ENCODE measurements around the gene METTL26.
"Not testable (repeated sequence)": the region's sequence is repeated elsewhere in the genome, so short reads cannot be mapped to it uniquely, and the experiment has no call there.

The METTL26 gene

DNA sequence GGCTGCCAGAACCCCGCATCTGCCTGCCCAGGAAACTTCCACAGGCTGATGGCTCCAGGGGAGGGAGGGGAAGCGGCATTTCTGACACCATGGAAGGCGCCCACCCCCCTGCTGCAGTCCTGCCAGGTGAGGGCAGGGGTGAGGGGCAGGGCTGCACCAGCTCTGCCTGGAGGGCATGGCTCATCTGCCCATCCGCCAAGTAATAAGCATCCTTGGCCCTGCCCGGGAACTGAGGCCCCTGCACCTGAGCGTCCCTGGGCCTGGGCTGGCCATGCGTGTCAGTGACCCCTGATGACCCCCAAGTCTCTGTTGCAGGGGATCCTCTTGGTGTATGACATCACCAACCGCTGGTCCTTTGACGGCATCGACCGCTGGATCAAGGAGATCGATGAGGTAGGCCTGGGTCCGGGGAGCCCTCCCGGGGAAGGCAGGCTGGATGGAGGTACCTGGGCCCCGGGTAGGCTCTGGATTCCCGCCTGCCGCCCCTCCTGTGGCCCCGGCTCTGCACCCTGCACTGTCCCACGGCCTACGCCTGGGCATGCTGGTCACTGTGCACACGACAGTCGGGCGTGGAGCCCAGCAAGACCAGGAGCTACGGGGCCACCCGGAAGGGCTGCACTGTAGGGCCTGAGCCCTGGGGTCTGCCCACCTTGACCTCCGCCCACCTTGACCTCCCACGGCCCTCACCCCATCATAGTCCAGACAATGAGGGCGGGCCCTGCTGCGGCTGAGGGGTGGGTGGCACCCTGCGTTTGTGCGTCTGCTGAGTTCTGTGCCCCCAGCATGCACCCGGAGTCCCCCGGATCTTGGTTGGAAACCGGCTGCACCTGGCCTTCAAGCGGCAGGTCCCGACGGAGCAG is 10.8 kb downstream of the METTL26 start:
- DNase-seq (ENCODE audit: low spot score) = no peak

DNA sequence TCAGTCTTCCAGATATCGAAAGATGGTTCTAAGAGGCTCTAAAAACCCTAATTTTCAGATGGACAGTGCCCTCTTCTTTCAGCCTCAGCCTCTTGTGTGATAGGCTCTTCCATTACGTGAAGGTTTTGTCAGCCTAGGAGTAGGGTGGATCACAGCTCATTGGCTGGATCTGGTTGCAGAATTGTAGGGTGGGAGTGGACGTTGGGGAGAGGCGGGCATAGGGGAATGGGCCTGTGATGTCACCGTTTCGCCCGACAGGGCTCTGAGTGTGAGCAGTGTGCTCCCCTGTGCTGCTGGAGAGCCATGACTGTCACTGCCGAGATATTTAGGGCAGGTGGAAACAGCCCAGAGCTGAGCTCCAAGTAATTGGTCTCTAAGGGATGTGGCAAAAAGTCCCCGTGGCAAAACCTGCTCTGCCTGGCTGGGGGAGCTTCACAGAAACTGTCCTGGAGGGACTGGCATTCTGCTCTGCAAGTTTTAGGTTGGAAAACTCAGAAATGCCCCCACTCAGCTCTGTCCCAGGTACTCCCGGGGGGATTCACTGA is 11.5 kb downstream of the METTL26 start:
- peak; percentile 57 for DNase-seq (ENCODE audit: low spot score)

DNA sequence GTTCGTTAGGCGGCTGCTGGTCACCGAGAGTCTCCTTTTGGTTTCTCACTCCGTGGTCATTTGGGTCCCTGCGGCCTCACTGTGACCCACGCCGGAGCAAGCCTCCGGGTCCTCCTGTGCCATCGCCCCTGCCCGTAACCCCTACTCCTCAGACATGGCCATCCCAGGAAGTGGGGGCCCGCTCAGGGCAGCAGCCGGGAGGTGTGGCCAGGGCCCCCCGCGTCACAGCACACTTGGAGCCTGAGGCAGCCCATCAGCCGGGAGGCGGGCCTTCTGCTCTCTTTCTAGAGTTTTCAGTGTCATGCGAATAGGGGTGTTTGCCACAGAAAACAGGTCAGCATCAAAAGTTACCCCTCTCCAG is 13.2 kb downstream of the METTL26 start:
- DNase-seq (ENCODE audit: low spot score) = no peak

DNA sequence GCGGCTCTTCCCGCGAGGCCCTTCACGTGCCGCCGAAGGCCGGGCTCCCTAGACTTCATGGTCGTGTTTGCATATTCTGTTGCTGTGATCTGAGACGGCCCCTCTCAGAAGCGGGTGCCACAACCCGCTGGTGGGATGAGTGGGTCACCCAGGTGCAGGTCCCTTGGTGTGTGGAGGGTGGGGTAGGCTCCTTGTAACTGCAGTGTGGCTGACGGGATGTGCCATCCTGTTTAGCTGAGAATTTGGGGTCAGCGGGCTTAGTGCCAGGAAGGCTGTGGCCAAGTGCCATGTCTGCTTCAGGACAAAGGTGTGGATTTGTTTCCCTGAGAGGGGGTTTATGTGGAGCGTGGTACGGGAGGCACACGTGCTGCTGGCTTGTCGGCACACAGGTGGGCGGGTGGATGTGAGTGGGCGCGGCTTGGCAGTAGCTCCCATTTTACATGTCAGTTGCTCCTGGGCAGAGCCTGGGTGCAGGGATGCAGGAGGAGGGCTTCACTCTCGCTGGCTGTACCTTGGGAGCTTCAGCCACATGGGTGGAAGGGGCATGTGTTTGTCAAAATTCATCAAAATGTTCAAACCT is 14.5 kb downstream of the METTL26 start:
- peak; percentile 82 for DNase-seq (ENCODE audit: low spot score)

DNA sequence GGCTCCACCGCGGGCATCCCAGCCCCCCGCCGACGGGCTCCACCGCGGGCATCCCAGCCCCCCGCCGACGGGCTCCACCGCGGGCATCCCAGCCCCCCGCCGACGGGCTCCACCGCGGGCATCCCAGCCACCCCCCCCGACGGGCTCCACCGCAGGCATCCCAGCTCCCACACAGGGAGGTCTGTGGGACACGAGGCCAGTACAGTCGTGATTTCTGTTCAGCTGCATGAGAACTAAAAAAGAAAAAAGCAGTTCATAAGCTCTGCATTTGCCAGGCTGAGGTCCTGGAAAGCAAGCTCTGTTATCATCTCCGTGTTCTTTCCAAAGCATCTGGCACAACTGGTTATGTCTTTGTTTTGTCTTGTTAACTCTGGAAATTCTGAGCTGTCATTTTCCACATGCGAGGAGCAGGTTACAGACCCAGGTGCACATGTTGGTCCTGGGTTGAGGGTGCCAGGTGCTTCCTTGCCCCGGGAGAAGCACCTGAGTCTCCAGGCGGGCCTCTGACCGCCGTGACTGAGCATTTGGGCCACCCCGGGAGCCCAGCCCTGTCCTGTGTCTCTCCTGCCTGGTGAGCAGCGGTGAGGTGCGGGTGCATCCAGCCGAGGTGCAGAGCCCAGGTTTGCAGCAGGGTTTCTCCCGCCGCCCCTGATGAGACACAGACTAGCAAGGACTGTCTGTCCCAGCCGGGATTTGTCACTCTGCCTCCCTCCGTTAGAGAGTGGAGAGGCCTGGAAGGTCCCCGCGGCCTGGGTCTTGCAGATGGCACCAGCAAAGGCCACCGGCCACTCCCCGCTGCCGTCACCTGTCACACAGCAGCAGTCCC is 15.2 kb downstream of the METTL26 start:
- no peak for DNase-seq (ENCODE audit: low spot score)

DNA sequence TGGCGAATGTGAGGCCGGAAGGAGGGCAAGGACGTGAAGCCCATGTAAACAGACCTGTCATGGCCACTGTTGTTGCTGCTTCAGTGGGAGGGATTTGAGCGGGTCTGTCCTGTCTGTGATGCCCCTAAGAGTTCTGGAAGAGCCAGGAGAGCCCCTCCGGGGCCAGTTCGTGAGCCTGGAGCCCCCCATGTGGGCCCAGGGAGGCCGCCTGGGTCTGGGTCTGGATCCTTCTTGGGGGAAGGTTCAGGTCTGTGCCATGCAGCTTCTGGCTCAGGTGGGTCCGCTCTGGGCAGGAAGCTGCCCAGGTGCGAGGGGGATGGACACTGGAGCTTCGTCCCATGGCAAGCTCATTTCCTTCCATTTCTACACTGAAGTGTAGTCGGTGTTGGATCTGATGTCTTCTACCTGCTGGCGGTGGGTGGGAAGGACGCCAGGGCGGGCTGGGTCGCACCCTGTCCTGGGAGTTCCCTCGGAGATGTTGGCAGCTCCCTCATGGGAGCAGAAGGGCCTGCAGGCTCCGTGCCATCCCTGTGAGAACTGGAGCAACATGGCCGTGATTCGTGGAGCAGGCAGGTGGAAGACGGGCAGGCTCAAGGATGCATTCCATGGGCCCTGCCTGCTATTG is 16.5 kb downstream of the METTL26 start:
- DNase-seq (ENCODE audit: low spot score) = peak; percentile 90

DNA sequence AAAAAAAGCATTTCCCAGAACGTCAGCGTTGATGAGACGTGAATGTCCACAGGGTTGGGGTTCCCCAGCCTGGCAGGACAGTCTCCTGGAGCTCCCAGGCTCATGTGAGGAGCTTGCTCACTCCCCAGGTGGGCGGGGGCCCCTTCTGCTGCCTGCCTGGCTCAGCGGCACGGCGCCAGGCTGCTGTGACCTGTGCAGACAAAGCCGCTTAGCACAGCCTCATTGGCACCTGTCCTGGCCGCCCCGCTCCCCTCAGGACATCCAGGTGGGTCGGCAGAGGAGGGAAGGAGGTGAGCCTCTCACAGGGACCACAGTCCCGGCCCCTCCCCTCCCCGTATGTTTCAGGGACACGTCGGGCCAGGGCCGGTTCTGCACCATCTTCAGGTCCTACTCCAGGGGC is 18.2 kb downstream of the METTL26 start:
- no peak for DNase-seq (ENCODE audit: low spot score)

DNA sequence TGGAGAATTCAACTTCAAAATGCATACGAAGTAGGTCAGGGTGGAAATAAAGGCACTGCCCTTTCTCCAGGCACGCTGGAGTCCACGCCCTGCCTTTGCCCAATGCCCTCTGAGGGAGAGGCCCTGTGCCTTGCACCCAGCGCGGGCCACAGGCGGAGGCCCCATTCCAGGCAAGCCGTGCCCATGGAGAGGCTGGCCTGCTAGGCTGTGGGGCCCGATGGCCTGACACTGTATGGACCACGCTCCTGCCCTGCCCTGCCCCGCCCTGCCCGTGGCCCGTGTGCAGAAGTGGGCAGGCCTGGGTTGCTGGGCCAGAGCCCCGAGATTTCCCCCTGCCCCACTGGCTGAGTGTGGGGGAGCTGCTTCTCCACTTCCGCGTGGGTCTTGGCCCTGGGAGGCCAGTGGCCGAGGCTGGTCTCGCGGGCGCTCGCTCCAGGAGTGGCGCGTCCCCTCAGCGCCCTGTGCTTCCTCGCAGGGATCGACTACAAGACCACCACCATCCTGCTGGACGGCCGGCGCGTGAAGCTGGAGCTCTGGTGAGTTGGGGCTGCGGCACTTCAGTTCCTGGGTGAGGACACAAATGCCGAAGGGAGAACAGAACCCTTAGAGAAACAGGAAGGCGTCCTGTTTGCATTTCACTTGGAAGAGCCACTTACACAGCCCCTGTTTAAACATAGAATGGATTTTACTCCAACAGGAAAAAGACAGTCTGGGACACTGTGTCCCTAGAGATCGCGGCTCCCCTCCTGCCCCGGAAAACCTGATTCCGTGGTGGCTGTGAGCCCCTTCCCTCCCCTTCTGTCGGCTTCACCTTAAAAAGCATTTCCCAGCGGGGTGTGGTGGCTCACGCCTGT is 19.1 kb downstream of the METTL26 start:
- DNase-seq (ENCODE audit: low spot score) = no peak

DNA sequence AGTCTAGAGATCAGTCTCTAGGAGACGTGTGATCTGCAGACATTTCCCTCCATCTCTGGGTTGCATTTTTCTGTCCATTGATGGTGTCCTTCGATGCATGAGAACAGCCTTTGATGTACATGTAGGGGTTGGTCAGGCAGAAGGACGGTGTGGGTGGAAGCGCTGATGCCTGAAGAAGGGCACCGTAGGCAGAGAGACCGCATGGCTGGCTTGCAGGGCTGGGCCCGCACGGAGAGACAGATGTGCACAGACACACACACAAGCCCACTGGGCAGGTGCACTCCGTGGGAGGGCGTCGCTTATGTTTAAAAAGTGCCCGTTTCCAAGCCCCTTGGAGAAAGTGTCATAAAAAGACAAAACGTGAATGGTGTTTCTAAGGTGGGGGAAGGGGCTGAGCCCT is 21.0 kb downstream of the METTL26 start:
- no peak for DNase-seq (ENCODE audit: low spot score)

DNA sequence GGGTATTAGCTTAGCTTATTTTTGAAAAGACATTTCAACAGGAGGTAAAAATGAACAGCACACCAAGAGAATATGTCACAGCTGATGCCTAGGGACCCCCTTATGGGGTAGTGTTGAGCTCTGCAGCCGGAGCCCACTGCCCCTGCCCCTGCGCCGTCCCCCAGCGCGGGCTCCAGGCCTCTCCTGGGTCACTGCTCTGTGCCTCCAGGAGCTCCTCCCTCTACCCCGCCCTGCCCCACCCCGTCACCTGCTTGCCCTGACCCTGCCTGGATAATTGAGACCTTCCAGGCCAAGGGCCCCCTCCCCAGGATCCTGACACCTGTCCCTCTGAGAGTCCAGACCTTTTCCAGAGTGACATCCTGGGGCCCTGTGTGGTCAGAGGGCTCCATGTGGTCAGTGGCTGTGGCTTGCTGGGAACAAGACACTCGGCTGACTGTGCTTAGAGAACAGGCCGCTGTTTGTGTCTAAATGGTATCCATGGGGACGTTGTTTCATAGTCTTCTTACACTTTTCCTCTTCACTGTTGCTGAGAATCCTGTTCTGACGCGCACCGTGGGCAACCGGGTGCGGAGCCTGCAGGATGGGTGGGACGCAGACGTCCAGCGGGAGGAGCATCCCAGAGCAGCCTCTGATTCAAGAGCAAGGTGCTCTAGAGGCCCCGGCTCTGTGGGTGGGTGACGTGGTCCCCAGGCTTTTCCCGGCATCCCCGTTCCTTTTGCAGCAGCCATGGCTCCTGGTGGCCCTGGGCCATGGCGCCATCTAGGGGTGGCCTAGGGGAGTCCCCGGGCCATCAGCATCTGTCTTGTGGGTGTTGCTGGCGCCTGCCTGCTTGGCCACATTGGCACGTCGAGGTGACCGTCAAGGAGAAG is 25.4 kb downstream of the METTL26 start:
- DNase-seq (ENCODE audit: low spot score) = peak; percentile 69

DNA sequence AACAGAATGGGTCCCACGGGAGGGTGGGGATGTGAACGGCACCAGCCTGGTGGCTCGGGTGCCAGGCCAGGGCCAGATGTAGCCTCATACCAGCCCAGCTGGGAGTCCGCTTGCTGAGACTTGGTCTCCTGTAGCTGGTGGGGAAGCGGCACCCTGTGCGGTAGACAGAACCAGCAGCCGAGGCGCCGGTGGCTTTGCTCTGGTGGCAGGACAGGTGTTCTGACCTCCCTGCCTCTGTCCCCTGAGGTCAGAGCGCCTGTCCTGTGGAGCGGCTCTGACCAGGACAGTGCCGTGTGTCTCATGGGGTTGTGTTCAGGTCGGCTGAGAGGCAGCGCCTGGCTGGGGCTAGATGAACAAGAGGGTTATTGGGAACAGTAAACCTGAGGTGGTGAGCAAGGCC is 26.1 kb downstream of the METTL26 start:
- DNase-seq (ENCODE audit: low spot score) = no peak

DNA sequence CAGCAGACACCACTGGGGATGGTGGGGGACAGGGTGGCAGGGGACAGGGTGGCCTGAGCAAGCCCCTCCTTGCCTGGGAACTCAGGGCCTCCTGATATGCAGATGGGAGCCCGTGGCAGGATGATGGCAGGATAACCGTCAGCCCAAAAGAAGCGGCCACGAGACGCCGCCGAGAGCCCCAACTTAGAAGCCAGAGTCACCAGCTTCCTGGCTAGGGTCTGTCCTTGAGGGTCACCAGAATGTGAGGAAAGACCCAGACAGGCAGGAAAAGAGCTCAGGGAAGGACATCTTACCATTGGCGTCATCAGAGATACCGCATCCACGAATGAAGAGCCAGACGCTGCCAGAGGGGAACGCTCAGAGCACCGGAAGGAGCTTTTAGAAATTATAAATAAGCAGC is 26.8 kb downstream of the METTL26 start:
- no peak for DNase-seq (ENCODE audit: low spot score)

DNA sequence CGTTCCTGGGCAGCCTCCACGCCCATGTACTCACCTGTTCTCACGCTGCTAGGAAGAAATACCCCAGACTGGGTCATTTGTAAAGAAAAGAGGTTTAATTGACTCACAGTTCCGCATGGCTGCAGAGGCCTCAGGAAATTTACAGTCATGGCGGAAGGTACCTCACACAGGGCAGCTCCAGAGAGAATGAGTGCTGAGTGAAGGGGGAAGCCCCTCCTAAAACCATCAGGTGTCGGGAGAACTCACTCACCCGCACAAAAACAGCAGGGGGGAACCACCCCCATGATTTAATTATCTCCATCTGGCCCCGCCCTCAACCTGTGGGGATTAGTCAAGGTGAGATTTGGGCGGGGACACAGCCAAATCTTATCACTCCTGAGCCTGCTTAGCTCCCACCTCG is 28.1 kb downstream of the METTL26 start:
- no peak for DNase-seq (ENCODE audit: low spot score)

DNA sequence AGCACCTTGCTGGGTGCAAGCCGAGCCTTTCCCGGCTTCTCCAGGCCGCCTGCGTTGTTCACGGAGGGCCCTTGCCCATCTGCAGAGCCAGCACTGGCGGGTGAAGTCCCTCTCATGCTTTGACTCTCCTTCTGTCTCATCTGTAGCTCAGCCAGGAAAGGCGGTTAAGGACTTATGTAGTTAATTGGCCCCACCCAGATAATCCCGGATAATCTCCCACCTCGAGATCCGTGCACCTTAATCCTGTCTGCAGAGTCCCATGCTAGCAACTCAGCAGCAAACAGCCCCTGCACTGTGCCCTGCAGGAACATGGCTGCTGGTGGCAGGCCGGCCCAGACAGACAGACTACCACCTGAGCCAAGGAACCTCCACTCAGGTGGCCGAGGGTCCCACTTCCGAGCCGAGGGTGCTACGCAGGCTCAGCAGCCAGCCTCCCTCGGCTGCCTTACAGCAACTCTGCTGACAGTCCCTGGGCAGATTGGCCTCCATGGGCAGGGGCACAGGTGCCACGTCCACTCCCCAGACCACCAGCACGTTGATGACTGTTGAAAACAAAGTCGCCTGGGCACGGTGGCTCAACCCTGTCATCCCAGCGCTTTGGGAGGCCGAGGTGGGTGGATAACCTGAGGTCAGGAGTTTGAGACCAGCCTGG is 29.3 kb downstream of the METTL26 start:
- DNase-seq (ENCODE audit: low spot score) = peak; percentile 46

DNA sequence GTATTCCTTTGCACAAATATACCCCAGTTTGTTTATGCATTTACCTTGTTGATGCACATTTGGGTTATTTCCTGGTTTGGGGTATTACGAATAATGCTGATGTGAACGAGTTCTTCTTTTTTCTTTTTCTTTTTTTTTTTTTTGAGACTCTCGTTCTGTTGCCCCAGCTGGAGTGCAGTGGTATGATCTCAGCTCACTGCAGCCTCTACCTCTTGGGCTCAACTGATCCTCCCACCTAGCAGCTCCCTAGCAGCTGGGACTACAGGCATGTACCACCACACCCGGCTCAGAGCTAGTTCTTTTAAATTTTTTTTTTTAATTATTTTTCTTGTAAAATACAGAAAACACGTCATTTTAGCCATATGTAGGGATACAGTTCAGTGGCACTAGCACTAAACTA is 32.2 kb downstream of the METTL26 start:
- DNase-seq (ENCODE audit: low spot score) = no peak

DNA sequence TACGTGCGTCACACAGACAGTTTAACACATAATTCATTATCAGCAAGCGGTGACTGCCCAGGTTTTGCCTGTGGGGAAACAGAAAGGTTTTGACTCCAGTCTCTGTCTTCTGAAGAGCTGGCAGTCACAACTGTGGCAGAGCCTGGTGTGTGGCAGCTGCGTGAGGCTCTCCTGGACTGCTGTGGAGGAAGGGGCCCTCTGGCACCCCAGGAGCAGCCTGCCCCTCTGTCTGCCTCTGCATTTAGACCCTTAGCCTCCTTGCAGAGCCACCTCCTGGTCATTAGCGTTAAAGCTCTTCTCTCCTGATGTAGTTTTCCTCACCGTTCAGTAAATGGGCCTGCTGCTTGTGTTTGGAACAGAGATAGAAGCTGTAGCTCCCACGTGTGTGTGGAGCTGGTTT is 35.3 kb downstream of the METTL26 start:
- peak; percentile 73 for DNase-seq (ENCODE audit: low spot score)

DNA sequence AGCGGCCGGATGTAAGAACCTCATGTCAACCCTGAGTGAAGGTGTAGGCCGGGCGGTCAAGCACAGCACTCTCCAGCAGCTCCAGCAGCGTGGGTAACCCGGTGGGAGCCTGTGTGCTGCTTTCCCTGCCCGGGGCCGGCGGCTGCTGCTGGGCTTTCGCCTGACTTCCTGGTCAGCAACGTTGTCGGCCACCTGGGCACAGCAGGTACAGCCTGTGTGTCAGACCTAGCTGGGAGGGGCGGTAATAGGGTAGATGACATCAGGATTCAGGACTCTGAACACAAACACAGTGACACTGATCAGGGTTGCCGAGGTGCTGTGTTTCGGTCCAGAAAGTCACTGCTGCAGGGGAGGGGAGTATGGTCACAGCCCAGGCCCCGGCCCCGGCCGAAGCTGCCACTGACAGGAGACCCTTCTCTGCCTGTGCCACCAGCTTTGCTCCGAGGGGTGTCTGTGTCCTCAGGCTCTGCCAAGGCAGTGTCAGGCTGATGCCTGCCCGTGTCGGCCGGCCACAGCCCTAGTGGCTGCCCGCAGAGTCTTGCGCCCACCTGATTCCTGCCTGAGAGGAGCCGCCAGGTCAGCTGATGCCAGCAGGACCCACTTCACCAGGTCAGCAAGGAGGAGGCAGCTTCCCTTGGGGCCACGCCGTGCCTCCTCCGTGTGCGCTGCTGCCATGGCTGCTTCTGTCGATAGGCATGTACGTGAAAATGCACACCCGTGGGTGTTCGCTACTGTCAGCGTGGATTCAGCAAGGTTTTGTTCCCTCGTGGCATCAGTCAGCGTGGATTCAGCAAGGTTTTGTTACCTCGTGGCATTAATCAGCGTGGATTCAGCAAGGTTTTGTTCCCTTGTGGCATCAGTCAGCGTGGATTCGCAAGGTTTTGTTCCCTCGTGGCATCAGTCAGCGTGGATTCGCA is 37.0 kb downstream of the METTL26 start:
- peak; percentile 49 for DNase-seq (ENCODE audit: low spot score)

DNA sequence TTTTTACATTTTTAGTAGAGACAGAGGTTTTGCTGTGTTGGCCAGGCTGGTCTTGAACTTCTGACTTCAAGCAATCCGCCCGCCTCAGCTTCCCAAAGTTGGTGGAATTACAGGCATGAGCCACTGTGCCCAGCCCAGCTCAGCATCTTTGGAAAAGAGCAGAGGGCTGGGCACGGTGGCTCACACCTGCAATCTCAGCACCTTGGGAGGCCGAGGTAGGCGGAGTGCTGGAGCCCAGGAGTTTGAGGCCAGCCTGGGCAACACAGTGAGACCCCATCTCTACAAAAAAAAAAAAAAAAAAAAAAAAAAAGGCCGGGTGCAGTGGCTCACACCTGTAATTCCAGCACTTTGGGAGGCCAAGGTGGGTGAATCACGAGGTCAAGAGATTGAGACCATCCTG is 38.5 kb downstream of the METTL26 start:
- not testable (repeated sequence) for DNase-seq (ENCODE audit: low spot score)

DNA sequence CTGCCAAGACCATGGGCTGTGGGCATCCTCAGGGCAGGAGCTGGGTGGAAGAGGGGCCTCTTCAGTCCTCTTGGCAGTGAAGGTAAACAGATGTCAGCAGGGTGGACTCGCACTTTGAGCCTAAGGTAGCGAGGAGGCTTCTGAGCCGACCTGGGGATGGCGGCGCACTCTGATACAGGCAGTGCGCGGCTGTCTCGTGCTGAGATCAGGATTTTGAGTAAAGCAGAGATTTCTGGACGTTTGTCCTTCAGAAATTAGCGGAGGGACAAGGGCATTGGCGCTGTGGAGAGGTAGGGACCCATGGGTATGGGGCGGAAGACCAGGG is 39.4 kb downstream of the METTL26 start:
- no peak for DNase-seq (ENCODE audit: low spot score)
